Cardiac septum (tissue), 1 donor: ENCODE measurements around the gene DGAT2L6. TPM values are rescaled to one million over a fixed set of nuclear protein-coding genes. Genes with fewer than 3 reads are reported as not detected.
"Not testable (repeated sequence)": the region's sequence is repeated elsewhere in the genome, so short reads cannot be mapped to it uniquely, and the experiment has no call there.

Experiments
- DNase-seq: peaks from one replicate; pipeline ENCODE4 v3.0.0-alpha.2; 2020; ENCODE audit warnings: low spot score
- intact Hi-C: fragments of 100-400 bp; cut with DNase I; formaldehyde crosslinking; loops from one replicate; pipeline ENCODE4 v1.14.0; 2022
- total RNA-seq: library from RNA; stranded (reverse); fragmentation: NEBNext Ultra II Directional; extraction: Animal tissue kit (Norgen Biotek cat#: 25700); gene quantifications from one replicate; pipeline ENCODE4 v1.2.1, GENCODE V29; 2021
- donor health status: DM: no; HTN: no; CAD: no.

The DGAT2L6 gene
- total RNA-seq, 1 donor from 2014 or later: not detected

DNA sequence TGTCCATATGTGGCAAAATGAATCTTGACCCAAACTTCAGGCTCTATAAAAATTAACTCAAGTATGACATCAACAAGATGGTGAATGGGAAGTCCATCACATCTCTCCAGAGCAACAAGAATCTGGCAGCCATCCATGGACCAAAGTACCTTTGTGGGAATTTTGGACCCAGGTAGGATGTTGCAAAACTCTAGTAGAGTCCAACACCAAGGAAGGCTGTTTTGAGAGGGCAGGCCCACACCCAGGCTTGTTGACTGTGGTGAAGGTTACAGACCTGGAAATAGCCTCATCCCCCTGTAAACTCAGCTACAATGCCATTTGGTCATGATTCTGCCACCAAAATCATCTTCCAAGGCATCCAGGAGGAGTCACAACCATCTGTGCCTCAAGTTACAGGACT, 12.9 kb downstream of the DGAT2L6 start:
- intact Hi-C loops: no loop called here
- no peak for DNase-seq

- DNase-seq: no peak
These were observed 19.9 kb downstream of the DGAT2L6 start for GRCh38 chrX:70196961-70197720.

DNA sequence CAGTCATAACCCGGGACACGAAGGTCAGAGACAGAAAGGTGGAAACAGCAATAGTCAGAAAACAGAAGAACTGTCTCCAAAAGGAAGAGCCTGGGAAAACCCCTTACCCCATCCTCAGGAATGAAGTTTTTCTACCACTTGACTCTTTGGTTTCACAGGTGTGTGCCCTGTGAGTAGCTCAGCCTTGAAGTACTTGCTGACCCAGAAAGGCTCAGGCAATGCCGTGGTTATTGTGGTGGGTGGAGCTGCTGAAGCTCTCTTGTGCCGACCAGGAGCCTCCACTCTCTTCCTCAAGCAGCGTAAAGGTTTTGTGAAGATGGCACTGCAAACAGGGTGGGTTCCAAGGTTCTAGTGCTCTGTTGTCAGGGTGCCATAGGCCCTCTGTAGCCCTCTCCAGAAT, 24.4 kb downstream of the DGAT2L6 start:
- intact Hi-C loops: no loop called here

More at GRCh38 chrX:70196961-70197720, 19.9 kb downstream of the DGAT2L6 start:
- intact Hi-C loops: no loop called here

DNA sequence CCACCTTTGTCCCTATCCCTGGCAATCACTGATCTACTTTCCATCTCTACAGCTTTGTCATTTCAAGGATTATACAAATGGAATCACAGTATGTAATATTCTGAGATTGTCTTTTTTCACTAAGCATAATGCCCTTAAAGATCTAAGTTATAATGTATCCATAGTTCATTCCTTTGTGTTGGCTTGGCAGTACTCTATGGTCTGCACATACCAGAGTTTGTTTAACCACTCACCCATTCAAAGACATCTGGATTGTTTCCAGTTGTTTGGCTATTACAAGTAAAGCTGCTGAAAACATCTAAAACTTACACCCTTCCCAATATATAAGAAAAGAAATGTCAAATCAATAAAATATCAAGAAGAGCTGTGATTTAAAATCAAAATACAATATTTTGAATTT, 31.2 kb downstream of the DGAT2L6 start:
- no peak for DNase-seq
- intact Hi-C loops: no loop called here

More for the DNA sequence above, 24.4 kb downstream of the DGAT2L6 start:
- no peak for DNase-seq

DNA sequence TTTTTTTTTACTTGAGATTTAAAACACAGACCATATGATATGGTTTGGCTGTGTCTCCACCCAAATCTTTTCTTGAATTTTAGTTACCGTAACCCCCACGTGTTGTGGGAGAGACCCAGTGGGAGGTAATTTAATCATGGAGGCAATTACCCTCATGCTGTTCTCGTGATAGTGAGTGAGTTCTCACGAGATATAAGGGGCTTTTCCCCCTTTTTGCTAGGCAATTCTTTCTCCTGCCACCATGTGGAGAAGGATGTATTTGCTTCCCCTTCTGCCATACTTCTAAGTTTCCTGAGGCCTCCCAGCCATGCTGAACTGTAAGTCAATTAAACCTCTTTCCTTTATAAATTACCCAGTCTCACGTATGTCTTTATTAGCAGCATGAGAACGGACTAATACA, 32.3 kb downstream of the DGAT2L6 start:
- intact Hi-C loops, DNase-seq: not testable (repeated sequence)

- DNase-seq: no peak
- intact Hi-C loops: no loop called here
These were observed 42.9 kb downstream of the DGAT2L6 start for GRCh38 chrX:70219938-70220764.

DNA sequence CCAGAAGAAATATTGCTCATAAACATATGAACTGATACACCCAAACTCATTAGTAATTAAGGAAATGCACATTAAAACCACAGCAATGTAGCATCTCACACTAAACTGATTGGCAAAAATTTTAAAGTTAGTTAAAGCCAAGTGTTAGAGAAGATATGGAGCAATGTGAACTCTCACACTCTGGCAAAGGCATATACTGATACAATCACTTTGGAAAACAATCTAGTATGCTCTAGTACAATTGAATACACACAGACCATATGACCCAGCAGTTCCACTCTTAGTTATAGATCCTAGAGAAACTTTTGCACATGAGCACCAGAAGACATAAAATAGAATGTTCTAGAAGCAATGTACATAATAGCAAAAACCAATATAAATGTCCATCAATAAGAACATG, 48.8 kb downstream of the DGAT2L6 start:
- intact Hi-C loops: no loop called here
- DNase-seq: no peak

DNA sequence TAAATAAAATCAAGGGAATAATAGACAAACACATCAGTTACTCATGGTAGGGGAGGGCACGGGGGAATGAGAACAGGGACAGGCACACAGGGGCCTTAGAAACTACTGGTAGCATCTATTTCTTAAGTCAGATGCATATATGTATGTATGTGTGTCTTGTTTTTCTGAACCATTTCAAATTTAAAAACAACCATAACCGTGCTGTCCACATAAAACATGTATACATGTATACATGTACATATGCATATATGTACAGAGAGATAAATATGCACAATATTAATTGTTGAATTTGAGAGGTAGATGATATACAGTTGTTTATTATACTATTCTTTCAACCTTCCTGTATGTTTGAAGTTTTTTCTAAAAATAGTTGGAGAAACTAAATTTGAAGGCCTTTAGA, 49.4 kb downstream of the DGAT2L6 start:
- intact Hi-C loops: no loop called here

DNA sequence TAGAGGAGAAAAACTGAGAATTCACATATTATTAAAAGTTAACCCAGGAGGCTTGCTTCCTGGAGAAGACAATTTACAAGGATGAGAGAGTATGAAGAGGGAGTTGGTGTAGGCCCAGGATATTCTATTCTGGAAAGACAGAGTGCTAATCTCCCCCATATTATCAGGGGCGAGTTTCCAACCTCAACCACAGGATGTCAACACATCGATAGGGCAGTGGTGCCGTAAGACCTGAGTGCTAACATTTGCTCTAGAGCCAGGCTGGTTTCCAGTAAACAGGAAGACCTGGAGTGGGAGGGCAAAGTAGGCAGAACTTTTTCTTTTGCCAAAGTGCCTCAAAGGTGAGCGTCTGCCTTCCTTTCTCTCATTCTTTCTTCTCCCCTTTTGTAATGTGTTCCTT, 54.4 kb downstream of the DGAT2L6 start:
- no peak for DNase-seq
- intact Hi-C loops: no loop called here

More for the DNA sequence above, 49.4 kb downstream of the DGAT2L6 start:
- DNase-seq: no peak

DNA sequence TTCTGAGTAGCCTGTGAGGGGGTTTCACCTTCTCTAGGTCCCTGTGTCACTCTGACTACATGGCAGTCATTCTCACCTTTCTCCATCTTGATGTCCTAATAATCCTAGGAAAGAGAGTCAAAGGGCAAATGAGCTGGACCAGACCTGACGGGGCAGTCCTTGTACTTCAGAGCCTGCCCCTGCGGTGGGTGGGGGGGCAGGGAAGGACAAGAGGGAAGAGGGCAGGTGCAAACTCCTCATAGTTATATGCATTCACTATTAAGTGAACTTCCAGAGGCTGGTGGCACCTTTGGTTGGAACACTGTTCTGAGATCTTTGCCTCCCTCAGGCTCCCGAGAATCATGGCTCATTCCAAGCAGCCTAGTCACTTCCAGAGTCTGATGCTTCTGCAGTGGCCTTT, 57.1 kb downstream of the DGAT2L6 start, which contains the start of gene AWAT1:
Gene AWAT1, plus strand, starts transcription at position 301 of the 400 bp plus-strand sequence. Its CDS starts 41 bp downstream, at position 342.
- no peak for DNase-seq
- intact Hi-C loops: no loop called here

DNA sequence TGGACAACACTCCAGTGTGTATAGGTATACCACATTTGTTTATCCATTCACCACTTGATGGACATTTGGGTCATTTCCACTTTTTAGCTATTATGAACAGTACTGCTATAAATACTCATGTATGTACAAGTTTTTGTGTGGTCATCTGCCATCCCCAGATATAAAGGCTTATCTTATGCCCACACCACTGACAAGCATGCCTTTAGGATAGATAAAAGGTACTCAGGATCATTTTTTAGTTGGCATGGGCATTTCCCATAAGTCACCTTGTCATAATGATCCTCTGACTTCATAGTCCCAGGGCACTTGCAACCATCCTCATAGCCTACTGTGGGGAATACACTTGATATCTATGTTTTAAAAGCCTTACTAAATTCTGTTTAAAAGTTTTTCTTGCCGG, 63.5 kb downstream of the DGAT2L6 start:
- DNase-seq: no peak
- intact Hi-C loops: no loop called here

DNA sequence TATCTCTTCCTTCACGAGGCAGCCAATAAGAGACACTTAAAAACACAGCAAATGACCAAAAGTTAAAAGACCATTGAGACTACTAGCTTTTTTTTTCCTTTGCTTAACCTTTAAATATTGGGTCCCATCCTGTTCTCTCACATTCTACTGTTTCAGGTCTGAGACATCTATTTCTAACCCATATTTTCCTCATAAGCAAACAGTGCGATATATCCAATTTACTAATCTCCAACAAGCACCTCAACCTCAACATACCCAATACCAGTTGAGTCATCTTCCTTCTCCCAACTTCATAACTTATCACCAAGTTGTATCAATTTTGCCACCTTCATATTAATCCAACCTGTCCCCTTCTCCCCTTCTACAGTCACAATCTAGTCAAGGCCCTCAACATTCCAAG, 64.2 kb downstream of the DGAT2L6 start:
- intact Hi-C loops: no loop called here
- DNase-seq: no peak

- DNase-seq, intact Hi-C loops: not testable (repeated sequence)
These were observed 66.3 kb downstream of the DGAT2L6 start for GRCh38 chrX:70243601-70244000.

DNA sequence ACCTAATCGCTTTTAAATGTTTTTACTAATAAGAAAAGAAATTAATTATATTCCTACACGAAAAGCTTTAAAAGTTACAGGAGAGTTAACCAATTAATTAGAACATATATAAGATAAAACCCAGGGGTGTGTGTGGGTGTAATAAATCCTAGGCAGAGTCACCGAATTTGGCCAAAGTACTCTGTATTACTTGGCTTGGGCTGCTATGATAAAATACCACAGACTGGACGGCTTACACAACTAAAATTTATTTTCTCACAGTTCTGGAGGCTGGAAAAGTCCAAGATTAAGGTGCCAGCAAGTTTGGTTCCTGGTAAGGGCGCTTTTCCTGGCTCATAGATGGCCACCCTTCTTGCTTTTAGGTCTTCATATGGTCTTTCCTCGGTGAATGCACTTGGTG, 67.6 kb downstream of the DGAT2L6 start:
- DNase-seq: no peak
- intact Hi-C loops: no loop called here

DNA sequence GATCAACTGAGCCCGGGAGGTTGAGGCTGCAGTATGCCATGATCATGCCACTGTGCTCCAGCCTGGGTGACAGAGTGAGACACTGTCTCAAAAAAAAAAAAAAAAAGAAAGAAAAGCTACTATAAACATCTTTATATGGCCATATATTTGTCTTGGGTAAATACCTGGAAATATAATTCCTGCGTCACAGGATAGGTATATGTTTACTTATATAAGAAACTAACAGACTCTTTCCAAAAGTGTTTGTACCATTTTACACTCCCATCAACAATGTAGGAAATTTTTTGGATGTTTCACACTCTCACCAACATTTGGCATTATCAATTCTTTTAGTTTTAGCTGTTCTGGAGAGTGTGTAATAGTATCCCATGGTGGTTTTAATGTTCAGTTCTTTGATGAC, 70.0 kb downstream of the DGAT2L6 start:
- intact Hi-C loops: no loop called here
- DNase-seq: no peak

DNA sequence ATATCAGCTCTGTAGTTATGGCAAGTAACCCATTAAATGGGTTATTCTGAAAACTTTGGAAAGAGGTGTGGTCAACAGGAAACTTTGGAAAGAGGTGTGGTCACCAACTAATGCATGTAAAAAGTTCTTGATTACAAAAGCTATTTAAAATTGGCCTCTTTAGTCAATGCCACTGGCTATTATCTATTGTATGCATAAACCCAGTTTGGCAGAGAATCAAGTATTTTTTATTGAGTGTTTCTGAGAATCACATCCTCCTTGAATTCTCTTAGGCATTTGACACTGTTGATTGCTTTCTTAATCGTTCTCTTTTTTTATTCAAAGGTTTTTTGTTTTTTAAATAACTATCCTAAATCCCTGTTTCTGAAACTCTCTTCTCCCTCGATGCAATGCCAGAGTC, 75.2 kb downstream of the DGAT2L6 start:
- DNase-seq: no peak

DNA sequence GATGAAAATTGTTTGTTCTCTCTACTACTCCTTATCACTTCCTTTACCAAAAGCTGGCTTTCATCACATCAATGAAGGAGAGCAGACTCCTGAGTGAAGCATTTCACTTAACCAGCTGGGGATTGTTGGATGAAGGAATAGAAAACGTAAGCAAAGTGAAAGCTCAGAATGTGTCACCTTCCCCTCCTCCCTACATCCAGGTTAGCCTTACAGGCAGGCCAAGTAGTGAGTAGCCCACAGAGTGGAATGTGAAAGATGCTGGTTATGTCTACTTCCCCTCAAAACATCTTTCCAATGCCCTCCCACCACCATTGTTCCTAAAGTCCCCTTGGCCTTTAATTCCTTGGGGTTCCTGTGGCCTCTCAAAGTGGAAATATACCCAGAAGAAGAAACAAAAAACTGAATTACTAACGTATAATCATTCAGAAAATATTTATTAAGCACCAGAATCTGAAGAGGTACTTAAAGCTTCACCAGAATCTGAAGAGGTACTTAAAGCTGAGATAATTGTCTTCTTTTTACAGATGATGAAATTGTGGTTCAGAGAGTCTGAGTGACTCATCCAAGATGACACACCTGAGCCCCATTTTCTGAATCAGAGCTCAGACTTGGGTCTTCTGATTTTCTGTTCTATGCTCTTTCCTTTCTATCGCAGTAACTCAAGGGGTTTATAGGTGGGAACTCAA, 76.2 kb downstream of the DGAT2L6 start:
- intact Hi-C loops: no loop called here
- no peak for DNase-seq

More for the DNA sequence above, 75.2 kb downstream of the DGAT2L6 start:
- intact Hi-C loops: no loop called here

GRCh38 chrX:70254063-70254400, 76.7 kb downstream of the DGAT2L6 start:
- no peak for DNase-seq
- intact Hi-C loops: no loop called here

DNA sequence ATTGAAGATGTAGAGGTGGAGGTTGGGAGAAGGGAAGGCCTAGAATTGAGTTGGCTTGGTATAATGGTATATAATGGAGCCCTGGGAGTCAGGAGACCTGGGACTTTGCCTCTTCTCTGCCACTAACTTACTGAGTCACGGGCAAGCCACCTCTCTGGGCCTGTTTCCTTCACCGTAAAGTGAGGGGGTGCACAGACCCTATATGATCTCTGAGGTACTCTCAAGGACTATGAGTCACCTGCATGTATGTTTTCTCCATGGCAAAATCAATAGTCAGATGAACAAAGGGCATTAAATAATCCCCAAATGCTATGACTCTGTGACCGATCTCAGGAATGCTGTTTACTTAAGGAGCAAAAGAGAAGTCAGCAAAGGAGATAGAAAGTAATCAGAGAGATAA, 77.6 kb downstream of the DGAT2L6 start:
- no peak for DNase-seq
- intact Hi-C loops: no loop called here
